ENCODE data around the gene ST6GALNAC5. TPM values are rescaled to one million over a fixed set of nuclear protein-coding genes. Genes with fewer than 3 reads are reported as not detected.

ST6GALNAC5 gene
- total RNA-seq, 1 donor from 2014 or later = 32.9 TPM

GRCh38 chr1:77021732-77022131, 154.5 kb downstream of the ST6GALNAC5 start:
- Histone ChIP-seq H3K4me1 (no peaks in the 10 kb centered on the region), H3K27ac (no peak overlapping the region), H3K27me3 (no peaks in the 10 kb centered on the region), H3K4me3 (no peak overlapping the region), H3K9me3 (no peaks in the 10 kb centered on the region), H3K36me3 (no peaks in the 10 kb centered on the region)
- intact Hi-C loops (cut with DNase I) = no loop called here
- DNase-seq (ENCODE audit: low spot score in 2 of 2) = no peak
- no peak for TF ChIP-seq CTCF (IDR thresholded peaks at IDR 0.05)

- Histone ChIP-seq H3K27ac (no peak overlapping the region), H3K9me3 (no peaks in the 10 kb centered on the region), H3K36me3 (no peaks in the 10 kb centered on the region), H3K27me3 (no peaks in the 10 kb centered on the region), H3K4me1 (no peaks in the 10 kb centered on the region), H3K4me3 (no peak overlapping the region)
- DNase-seq (ENCODE audit: low spot score in 2 of 2) = no peak
- intact Hi-C loops (cut with DNase I) = no loop called here
- no peak for TF ChIP-seq CTCF (IDR thresholded peaks at IDR 0.05)
Observed at GRCh38 chr1:77024500-77024899, 157.2 kb downstream of the ST6GALNAC5 start.

GRCh38 chr1:77025599-77025998, 158.3 kb downstream of the ST6GALNAC5 start:
- DNase-seq (ENCODE audit: low spot score in 2 of 2) = no peak
- H3K4me3 ChIP-seq = no peak overlapping the region
- H3K36me3 ChIP-seq = no peaks in the 10 kb centered on the region
- no peak overlapping the region for H3K27ac ChIP-seq
- H3K9me3 ChIP-seq = no peaks in the 10 kb centered on the region
- no peaks in the 10 kb centered on the region for H3K27me3 ChIP-seq
- no peak for TF ChIP-seq CTCF (IDR thresholded peaks at IDR 0.05)
- no peaks in the 10 kb centered on the region for H3K4me1 ChIP-seq
- intact Hi-C loops (cut with DNase I) = no loop called here

DNA sequence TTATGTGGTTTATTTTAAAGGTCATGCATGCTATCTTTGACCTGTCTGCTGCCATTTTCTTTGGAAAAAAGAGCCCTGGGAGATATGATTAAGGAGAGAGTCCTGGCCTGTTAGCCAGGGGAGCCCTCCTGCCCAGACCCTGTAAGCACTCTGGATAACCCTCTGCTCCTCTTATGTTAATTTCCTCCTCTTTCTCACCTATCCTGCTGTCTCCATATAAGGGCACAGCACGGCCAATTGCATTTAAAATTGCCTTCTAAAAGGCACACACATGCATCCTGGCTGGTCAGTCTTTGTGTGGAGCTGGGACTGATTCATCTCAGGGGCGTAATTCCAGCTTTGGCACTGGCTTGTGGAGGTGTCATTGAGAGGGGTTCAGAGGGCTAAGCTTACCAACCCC, 158.9 kb downstream of the ST6GALNAC5 start:
- TF ChIP-seq CTCF (IDR thresholded peaks at IDR 0.05) = no peak
- H3K9me3 ChIP-seq = no peaks in the 10 kb centered on the region
- intact Hi-C loops (cut with DNase I) = no loop called here
- H3K4me3 ChIP-seq = no peak overlapping the region
- no peaks in the 10 kb centered on the region for H3K36me3 ChIP-seq
- no peak overlapping the region for H3K27ac ChIP-seq
- no peak for DNase-seq (ENCODE audit: low spot score in 2 of 2)
- H3K27me3 ChIP-seq = no peaks in the 10 kb centered on the region
- no peaks in the 10 kb centered on the region for H3K4me1 ChIP-seq

- intact Hi-C loops (cut with DNase I) = no loop called here
Observed at GRCh38 chr1:77026640-77027039, 159.4 kb downstream of the ST6GALNAC5 start.

More at GRCh38 chr1:77026640-77027039, 159.4 kb downstream of the ST6GALNAC5 start:
- Histone ChIP-seq H3K9me3 (no peaks in the 10 kb centered on the region), H3K4me1 (peaks cover 0 to 2% of the 10 kb centered on the region in 2 donors), H3K4me3 (no peak overlapping the region), H3K27ac (no peak overlapping the region), H3K36me3 (no peaks in the 10 kb centered on the region), H3K27me3 (no peaks in the 10 kb centered on the region)
- DNase-seq (ENCODE audit: low spot score in 2 of 2) = no peak
- TF ChIP-seq CTCF (IDR thresholded peaks at IDR 0.05) = no peak
